ENCODE results near the gene ABCC1.

- TF ChIP-seq CTCF (conservative IDR thresholded peaks at IDR 0.05 in 1 of 2, IDR thresholded peaks at IDR 0.05 in 1 of 2; ENCODE audit: low read depth in 1 of 2, low read length in 2 of 2) (no peak), EZH2 (IDR thresholded peaks at IDR 0.05; ENCODE audit: low read length, missing control alignments) (no peak)
These were observed 211.9 kb downstream of the ABCC1 start for GRCh38 chr16:16161319-16161718.
